Left hindlimb (tissue), 1 donor: ENCODE measurements around the gene NECTIN1.

Experiments used
- DNase-seq: peaks from one replicate; pipeline ENCODE4 v3.0.0-alpha.2; 2018

The NECTIN1 gene

GRCh38 chr11:119712459-119713358 lies 16.3 kb downstream of the NECTIN1 start:
- no peak for DNase-seq

DNA sequence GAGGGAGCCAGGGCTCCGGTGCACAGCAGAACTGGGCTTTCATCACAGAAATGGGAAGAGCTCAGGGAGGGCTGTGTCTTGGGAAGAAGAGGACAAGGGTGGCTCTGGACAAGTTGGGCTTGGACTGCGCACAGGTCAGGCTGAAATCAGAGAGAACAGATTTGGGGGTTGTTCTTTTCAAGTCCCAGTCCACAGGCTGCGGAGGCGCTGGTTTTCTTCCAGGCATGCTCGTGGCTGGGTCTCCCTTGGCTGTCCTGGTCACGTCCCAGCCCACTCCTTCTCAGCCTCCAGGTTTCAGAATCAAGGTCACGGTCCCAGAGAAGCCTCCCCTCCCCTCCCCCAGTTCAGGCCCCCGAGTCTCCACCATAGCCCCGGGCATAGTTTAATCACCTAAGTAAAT lies 17.0 kb downstream of the NECTIN1 start:
- no peak for DNase-seq

GRCh38 chr11:119711476-119711875 lies 17.5 kb downstream of the NECTIN1 start:
- DNase-seq = no peak

DNA sequence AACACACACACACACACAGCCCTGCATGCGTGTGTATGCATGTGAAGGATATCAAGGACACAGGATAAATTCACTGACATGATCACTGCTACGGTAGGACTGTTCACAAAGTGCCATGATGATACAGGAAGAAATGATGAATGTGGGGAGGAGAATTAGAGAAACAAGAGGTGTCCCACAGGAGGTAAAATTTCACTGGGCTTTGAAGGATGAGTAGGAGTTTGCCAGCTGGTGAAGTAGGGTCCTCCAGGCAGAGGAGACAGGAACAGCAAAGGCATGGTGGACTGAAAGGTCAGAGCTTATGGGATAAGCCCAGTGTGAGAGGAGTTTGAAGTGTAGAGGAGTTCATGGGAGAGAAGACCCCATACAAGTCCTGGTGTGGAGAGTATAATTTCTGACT lies 18.6 kb downstream of the NECTIN1 start:
- DNase-seq = no peak

- peak; percentile 86 for DNase-seq
Observed at GRCh38 chr11:119709638-119710346, 19.2 kb downstream of the NECTIN1 start.

DNA sequence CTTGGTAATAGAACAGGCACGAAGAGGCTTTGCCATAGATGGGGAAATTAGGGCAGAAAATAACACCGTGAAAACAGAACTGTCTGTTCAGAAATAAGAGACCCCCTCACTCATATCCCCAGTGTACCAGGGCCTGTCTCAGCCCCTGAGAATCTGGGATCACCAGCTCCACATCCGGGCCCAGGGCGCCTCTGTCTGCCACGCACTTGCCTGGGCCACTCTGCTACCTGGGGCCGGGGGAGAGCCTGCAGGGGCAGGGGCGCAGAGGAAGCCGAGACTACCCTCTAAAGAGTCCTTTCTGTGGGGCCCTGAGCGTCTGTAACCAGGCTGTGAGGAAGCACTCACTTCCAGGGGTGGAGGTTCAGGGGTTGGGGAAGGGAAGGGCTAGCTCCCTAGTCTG lies 19.8 kb downstream of the NECTIN1 start:
- DNase-seq = no peak

GRCh38 chr11:119708384-119708783 lies 20.6 kb downstream of the NECTIN1 start:
- no peak for DNase-seq

DNA sequence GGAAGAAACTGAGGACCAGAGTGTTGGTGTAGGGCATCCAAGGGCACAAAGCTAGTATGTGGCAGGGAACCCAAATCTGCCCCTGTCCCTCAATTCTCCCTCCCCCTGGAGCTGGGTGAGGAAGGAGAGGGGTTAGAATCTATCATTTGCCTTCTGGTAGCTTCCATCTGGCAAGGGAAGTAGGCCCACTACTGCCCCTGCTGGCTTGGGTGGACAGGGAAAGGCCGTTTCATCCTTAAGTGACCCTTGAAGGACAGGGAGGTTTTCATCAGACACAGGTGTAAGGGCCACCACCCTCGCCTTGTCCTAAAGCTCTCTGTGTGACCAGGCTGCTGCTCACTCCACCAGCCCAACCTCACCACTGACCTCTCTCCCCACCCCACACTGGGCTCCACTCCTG lies 22.1 kb downstream of the NECTIN1 start:
- DNase-seq = no peak

DNA sequence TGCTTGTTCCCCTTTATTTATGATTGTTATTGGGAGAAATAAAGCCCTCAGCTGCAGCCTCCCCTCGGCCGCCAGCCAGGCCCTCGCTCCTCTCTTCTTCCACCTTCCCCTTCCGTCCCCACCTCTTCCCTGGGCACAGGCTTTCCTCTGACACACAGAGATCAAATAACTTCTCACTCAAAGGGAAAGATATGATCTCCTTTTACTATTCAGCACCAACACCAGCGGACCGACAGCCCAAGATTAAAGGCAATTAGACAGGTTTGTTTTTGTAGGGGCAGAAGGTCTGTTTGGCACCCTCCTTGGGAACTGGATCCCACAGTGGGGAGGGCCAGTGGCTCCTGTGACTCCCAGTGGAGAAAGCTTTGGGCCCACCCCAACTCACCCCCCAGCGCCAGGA lies 23.0 kb downstream of the NECTIN1 start:
- DNase-seq = no peak

DNA sequence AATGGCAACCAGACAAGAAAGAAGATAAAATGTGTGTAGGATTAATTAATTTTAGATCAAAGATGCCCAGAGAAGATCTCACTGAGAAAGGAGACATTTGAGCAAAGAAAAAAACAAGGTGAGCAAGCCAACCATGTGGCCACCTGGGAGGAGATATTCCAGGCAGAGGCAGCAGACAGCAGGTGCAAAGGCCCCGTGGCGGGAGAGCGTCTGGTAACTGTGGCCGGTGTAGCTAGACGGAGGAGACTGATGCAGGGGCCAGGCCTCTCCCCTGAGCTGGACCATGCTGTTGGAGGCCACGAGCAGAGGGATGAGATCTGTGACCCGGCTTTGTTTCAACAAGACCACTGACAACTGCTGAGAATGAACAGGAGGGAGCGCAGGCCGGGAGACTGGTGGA lies 23.6 kb downstream of the NECTIN1 start:
- no peak for DNase-seq

DNA sequence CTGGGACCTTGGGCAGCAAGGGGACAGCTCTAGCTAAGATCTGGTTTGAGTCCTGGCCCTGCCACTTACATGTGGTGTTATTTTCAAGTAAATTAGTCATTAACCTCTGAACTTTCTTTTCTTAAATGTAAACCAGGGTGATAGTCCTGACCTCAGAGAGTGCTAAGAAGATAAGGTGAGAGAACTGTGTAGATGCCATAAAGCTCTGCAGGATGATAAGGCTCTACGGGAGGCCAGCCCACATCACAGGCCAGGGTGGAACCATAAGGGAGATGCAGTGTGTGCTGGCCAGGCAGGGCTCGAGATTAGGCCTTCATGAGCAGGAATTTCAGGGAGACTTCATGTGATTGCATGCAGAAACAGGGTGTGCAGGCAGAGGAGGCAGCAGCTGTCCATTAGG lies 24.2 kb downstream of the NECTIN1 start:
- no peak for DNase-seq

DNA sequence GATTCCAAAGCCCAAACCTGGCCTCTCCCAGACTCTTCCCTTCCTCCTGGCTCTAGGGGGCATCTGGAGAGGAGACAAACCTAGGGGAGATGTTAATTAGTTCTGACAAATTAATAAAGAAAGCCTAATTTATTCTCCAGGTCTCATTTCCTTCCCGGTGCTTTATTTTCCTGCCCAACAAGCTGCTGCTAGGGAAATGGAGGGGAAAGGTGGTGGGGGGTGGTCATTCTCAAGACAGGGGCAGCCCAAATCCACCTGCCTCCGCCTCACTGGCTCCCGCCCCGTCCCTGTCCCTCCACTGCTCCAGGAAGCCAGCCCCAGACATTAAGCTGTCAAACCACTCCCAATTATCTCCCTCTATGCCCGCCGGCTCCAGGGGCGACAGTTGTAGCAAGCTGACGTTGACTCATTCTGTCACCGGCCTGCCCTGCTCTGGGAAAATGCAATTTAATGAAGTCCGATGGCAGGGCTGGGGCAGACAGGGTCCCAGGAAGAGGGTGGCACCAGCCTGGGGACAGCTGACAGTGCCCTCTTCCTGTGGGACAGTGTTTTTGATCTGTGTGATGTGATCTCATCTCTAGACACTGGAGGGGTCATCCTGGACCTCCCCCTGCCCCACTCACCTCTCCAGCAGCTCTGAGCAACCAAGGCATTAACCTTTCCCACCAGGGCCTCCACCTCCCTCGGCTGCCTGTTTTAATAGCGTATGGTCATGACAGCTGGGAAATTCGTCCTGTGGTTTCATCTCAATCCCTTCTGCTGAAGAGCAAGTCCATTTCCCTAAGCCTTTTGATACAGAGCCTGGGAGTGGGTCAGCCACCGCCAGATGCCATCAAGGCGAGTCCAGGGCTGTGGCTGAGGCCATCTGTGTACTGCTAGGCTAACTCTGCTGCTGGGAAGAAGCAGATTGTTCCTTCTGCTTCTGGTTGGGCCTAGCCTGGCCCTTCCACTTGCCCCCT lies 27.1 kb downstream of the NECTIN1 start:
- no peak for DNase-seq

DNA sequence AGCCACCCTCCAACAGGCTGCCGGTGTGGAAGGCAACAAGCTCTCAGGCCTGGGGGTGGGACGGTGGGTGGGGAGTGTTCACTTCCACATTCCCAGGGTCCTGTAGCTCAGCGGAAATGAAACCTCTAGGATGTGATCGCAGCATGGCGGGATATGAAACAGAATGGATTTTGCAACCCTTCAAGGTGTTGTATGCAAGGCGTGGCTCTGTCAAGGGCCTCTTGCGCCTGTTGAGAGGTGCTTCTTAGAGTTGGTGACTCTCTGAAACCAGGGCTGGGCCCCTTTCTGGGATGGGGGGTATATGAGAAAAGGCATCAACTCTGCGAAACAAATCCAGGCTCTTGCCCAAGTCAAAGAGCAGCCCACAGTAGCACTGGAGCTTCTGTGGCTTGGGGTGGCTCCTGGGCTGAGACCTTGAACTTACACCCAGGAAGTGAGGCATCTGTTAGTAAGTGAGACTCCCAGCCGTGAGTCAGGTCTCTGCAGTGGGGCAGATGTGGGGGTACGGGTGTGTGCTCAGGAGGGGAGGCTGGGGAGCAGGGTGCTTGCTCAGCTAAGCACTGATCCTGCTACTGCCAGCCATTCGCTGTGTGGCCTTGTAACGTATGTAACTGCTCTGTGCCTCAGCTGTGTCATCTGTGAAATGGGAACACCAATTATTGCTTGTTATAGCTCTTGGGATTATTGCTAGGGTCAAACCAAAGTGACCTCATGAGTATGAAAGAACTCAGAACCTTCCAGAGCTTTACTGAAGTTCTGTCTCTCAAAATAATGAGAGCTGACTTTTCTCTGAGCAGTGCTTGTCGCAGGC lies 28.3 kb downstream of the NECTIN1 start:
- no peak for DNase-seq

- DNase-seq = no peak
Observed at GRCh38 chr11:119700030-119700429, 29.0 kb downstream of the NECTIN1 start.

GRCh38 chr11:119699227-119699626 lies 29.8 kb downstream of the NECTIN1 start:
- peak; percentile 67 for DNase-seq

DNA sequence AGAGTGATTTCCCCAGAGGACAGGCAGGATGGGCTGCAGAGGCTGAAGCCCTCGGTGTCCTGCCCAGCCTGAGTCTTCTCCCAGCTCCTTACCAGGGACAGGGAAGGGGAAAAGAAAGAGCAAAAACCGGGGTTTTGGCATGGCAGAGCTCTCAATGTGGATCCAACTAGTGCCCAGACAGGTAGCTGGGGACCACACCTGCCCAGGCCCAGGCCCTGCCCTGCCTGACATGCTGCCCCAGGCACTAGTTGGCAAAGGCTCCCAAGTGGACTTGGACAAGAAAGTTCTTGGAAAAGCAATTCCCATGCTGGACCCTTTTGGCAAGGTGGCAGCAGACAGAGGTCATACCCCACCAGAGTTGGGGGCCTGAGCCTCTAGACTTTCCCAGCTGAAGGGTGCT lies 31.1 kb downstream of the NECTIN1 start:
- DNase-seq = no peak

DNA sequence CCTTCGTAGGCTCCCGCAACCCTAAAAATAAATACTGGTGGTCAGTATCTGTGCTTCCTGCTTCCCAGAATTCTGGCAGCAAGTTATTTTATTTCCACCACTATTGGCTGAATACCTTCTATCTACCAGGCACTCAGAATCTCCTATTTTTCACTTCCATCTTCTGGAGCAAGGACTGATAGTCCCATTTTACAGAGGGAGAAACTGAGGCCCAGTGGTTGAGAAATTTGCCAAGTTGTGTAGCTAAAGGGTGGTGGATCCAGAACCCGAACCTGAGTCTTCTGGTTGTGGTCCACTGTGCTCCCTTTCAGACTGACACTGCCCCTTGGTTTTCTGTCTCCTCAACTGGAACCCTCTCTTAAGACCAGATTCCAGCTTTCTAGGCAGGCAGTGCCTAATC lies 31.6 kb downstream of the NECTIN1 start:
- no peak for DNase-seq

DNA sequence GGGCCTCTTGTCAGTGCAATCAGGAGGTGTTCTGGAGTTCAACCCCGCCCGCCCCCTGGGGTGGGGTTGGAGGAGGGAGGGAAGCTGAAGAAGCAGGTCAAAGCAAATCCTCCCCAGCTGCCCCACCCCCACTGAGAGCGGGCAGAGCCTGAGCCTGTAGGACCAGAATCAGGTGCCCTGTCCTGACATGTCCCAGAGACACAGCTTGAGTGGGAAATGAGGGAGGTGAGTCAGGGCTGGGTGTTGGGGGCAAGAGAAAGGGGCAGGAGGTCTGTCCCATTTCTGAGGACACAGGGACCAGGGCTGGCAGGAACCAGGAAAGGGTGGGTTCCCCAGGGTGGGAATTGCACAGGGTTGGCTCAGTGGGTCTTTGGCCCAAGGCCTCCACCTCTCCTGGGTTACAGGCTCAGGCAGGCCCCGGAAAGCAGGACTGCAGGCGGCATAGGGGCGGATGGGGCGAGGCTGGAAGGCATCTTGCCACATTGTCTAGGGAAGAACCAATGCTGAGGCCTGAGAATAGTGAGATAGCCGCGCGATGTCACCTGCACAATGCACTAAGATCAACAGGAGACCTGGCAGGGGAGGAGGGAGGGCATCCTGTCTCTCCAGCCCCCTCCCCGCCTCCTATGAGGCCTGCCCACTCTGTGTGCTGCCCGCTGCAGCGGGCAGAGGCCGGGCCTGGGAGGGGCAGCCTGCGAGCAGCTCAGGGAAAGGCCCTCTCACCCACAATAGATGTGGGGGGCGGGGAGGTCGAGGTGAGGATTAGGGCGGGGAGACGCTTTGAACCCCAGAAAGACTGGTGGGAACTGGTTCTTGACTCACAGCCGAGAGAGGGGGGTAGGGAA lies 32.4 kb downstream of the NECTIN1 start:
- no peak for DNase-seq

DNA sequence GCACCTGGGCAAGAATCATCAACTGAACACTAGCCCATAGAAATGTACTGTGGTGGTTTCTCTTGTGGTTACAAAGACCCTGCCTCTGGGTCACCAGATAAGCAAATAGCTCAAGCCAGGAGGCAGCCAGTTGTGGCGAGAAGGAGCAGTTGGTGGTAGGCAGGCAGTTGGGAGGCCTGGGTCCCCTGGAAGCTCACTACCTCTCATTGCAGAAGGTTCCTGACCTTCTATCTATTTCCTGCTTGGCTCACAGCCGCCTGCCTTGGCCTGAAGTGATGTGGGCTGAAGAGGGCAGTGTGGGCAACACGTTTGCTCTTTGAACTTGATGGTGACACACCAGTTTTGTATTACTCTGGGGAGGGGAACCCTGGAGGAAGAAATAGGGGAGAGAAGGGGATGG lies 34.7 kb downstream of the NECTIN1 start:
- DNase-seq = no peak

GRCh38 chr11:119693253-119693815 lies 35.7 kb downstream of the NECTIN1 start:
- no peak for DNase-seq

DNA sequence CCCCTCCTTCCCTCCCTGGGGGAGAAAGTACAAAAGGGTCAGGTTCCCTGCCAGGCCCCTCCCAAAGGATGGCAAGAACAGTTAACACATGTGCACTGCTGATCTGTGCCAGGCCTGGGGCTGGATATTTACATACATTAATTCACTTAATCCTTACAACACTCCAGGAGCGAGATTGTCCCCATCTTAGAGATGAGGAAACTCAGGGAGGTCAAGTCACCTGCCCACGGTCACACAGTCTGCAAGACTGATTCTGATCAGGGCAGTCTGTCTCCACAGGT lies 36.5 kb downstream of the NECTIN1 start:
- DNase-seq = no peak
